IMR-90 (cell line): ENCODE measurements around the gene FHL2. TPM values are rescaled to one million over a fixed set of nuclear protein-coding genes. Genes with fewer than 3 reads are reported as not detected.

Source experiments
- MAZ ChIP-seq: IDR thresholded peaks from 2 replicates; pipeline ENCODE4 v1.6.1; 2012; ENCODE audit warnings: low read depth, mild to moderate bottlenecking, low read length, improper control_type of control experiment, moderate library complexity, borderline replicate concordance
- MXI1 ChIP-seq: IDR thresholded peaks from 2 replicates; pipeline ENCODE4 v1.6.1; 2012; ENCODE audit warnings: low read depth, mild to moderate bottlenecking, low read length, moderate library complexity, borderline replicate concordance
- polyA plus RNA-seq, 3 experiments: library from polyadenylated mRNA; depleted of rRNA; stranded (reverse); fragments of >200 nt; gene quantifications; 2 replicates each; pipeline ENCODE4 v1.2.3, GENCODE V29; 2012; ENCODE audit warnings: low replicate concordance in 1 of 3
- total RNA-seq: library from RNA; depleted of rRNA; stranded (reverse); fragments of >200 nt; gene quantifications from 2 replicates; pipeline ENCODE4 v1.2.3, GENCODE V29; 2012
- TF ChIP-seq, protein P1 (sequence below): fragments of 150-350 bp; IDR thresholded peaks from 2 replicates; pipeline ENCODE4 v1.6.1; 2016; ENCODE audit warnings: low read depth, mild to moderate bottlenecking, low read length, moderate library complexity, borderline replicate concordance

The FHL2 gene
- total and polyA plus RNA-seq, 2 of the 4 experiments (the other 2 are of a cell fraction) = 464 to 550 TPM

DNA sequence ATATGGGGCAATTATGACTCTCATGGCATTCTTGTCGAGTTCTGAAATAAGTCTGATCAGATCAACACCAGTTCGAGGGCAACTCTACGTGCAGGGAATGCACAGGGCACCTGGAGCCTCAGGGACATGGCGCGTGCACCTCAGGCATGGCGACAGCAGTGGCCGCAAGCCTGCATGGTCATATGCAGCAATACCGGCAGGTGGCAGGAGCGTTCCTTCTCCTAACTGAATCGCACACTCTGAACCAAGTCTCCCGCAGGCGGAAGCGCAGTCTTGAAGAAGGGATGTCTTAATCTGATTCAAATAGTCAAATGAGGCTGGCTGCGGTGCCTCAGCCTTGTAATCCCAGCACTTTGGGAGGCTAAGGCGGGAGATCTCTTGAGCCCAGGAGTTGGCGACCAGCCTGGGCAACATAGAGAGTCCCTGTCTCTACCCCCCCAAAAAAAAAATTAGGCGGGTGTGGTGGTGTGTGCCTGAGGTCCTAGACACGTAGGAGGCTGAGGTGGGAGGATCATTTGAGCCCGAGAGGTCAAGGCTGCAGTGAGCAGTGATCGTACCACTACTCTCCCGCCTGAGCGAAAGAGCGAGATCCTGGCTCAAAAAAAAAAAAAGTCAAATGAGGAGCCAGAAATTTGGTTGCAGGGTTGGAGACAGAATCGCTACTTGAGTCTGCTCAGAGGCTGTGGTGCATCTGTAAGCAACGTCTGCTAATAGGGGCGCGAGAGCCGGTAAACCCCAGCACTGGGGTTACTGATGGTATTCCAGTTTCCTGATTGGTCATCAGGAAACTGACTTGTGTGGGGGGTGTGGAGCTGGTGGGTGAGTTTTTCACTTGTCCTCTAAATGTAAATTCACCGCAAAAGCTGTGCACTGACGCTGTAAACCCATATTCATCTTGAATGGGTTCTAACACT, 28.8 kb downstream of the FHL2 start (continued):
- TF ChIP-seq, protein P1, sequence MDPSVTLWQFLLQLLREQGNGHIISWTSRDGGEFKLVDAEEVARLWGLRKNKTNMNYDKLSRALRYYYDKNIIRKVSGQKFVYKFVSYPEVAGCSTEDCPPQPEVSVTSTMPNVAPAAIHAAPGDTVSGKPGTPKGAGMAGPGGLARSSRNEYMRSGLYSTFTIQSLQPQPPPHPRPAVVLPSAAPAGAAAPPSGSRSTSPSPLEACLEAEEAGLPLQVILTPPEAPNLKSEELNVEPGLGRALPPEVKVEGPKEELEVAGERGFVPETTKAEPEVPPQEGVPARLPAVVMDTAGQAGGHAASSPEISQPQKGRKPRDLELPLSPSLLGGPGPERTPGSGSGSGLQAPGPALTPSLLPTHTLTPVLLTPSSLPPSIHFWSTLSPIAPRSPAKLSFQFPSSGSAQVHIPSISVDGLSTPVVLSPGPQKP = no peak
- TF ChIP-seq MXI1 (peak; percentile 58; the same call in 1 of the 2 replicates), MAZ (no peak)
